Activated CD4-positive, CD25-positive, alpha-beta regulatory T cell treated with anti-CD3 and anti-CD28 coated beads, Interleukin-2, amount 50 U/mL, for 24 hours (primary cell): ENCODE results near the gene DPPA3.
A peak's percentile ranks its signal among the peaks of the same experiment; 100 is the strongest.
"Not testable (repeated sequence)": the region's sequence is repeated elsewhere in the genome, so short reads cannot be mapped to it uniquely, and the experiment has no call there.

Source experiments
- ATAC-seq, 2 donors: fragments of 150-1000 bp; cut with Tn5 transposase; one replicate each; pipeline ENCODE4 v1.10.0; 2021; ENCODE audit warnings: mild to moderate bottlenecking in 1 of 2, moderate library complexity in 1 of 2

DPPA3 gene

GRCh38 chr12:7711133-7711532 is at the start of gene DPPA3:
TSS of gene DPPA3 (plus strand) at chr12:7711433. CDS start at chr12:7711571, 138 bp downstream.
- no peak for ATAC-seq

DNA sequence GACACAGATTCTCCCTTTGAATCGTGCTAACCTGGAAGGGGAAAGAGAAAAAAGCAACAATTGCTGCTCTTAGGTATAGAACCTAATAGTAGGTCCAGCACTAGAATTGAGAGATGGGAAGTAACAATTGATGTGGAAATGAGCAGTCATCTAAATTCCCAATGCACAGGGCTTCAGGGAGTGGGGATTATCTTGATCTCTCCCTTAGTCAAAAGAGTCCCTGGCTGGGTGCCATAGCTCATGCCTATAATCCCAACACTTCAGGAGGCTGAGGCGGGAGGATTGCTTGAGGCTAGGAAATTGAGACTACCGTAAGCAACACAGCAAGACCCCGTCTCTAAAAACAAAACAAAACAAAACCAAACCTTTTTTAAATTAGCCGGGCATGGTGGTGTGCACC is 49.5 kb upstream of the DPPA3 start:
- ATAC-seq, result no peak

DNA sequence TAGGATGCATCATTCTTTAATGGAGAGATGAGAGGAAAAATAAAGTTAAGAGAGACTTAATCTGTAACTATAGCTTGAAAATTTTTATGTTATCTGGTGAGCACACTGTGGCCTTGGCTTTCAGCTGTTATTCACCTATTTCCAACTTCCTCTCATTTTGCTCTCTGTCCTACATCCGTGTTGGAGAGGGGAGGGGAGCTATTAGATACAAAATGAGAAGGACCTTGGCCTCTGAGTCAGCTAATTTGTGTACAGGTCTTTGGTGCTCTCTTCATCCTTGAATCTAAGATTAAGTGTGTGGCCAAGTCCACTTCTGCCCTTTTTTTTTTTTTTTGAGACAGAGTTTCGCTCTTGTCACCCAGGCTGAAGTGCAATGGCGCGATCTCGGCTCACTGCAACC is 44.6 kb upstream of the DPPA3 start:
- no peak for ATAC-seq

DNA sequence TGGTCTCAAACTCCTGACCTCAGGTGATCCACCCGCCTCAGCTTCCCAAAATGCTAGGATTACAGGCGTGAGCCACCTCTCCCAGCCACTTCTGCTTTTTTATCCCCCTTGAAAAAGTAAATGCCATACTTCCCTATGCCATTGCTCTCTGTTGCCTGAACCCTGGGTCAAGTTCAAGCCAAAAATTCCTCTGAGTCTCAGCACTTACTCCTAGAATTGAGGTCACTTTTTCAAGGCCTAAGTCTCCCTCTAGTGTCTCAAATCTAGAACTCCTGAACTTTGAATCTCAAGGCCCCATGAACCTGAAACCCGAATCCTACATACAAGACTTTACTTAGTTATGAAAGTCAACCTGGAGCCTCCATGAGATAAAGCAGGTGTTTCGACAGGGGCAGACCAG is 44.1 kb upstream of the DPPA3 start:
- ATAC-seq, result no peak

DNA sequence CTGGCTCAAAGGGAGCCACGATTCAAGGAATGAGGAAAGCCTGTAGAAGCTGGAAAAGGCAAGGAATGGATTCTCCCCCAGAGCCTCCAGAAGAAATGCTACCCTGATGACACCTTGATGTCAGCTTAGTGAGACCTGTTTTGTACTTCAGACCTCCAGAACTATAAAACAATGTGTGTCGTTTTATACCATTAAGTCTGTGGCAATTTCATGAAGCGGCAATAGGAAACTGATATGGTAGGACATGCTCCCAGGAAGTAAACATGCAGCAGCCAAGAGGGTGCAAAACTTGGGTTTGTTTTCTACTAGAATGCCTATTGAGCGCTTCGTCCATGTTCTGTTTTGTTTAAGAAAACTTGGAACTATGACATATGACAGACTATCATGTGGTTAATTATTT is 43.1 kb upstream of the DPPA3 start:
- no peak for ATAC-seq

DNA sequence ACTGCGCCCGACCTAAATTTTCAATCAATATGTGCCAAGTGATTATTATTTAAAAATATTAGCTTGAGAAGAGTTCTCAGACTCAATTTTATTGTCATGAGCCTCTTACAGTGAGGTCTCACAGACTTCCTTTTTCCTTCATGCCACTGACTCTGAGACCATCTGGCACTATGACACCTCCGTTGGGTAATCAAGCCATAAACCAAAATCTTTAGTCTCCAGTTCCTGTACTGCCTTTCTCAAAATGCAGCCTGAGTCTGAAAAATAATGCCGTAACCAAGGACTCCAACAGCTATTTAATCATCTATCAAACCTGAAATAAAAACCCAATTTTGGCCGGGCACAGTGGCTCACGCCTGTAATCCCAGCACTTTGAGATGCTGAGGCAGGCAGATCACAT is 35.8 kb upstream of the DPPA3 start:
- ATAC-seq, result not testable (repeated sequence)

DNA sequence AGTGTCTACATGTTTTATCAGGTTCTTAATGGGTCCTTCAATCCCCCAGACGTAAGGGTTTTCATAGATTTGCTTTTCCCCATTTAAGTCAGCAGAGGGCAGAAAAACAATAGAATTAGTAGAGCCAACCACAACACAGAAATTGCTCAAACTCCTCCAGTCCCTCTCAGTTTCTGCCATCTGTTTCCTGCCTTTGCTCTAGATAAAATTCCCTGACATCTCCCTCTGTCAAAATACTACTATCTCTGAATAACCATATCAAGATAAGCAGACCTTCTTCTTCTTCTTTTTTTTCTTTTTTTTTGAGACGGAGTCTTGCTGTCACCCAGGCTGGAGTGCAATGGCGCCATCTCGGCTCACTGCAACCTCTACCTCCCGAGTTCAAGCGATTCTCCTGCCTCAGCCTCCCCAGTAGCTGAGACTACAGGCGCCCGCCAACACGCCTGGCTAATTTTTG is 33.8 kb upstream of the DPPA3 start:
- ATAC-seq, result peak in 1 of 2 donors; percentile 41

DNA sequence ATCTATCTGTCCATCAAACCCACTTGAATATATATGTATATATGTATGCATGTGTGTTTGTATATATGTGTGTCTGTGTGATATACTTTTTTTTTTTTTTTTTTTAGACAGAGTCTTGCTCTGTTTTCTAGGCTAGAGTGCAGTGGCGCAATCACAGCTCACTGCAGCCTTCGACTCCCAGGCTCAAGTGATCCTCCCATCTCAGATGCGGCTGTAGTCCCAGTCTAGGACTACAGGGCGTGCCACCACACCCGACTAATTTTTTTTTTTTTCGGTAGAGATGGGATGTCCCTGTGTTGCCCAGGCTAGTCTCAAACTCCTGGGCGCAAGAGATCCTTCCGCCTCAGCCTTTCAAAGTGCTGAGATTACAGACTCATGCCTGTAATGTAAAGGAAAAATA is 32.5 kb upstream of the DPPA3 start:
- ATAC-seq, result no peak

- ATAC-seq, result no peak
Measured at GRCh38 chr12:7679251-7680045, 31.8 kb upstream of the DPPA3 start.

DNA sequence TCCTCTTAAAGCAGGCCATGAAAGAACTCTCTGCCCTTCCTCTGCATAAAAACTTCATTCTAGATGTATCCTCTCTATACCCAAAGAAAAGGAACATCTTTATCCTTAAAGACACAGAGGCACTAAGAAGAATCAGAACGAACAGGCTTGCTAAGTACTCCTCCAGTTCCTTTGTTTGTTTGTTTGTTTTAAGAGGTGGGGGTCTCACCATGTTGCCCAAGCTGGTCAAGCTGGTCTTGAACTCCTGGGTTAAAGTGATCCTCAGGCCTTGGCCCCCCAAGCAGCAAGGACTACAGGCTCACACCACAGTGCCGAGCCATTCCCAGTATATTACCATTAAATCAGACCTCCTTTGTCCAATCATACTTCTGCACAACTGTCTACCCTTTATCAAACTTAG is 29.7 kb upstream of the DPPA3 start:
- no peak for ATAC-seq

- ATAC-seq, result no peak
Measured at GRCh38 chr12:7693793-7694192, 17.4 kb upstream of the DPPA3 start.

GRCh38 chr12:7694556-7695236 is 16.5 kb upstream of the DPPA3 start:
- no peak for ATAC-seq

DNA sequence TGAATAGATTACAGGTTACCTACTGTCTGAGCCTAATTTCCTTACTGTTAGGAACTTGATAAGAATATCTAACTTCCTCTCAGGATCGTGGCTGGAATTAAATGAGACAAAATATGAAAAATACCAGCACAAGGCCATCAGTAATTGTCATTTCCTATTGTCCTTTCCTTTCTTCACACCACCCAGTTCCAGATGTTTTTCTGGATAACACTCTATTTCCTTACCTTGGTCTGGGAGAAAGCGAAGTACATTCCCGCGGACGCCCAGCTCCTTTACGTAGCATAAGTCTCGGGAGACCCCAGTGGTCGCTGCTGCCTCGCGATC is 16.0 kb upstream of the DPPA3 start:
- no peak for ATAC-seq

GRCh38 chr12:7695566-7696197 is 15.6 kb upstream of the DPPA3 start, which contains the start of gene GDF3:
TSS of gene GDF3 (minus strand) at chr12:7695775. CDS start at chr12:7695728, 47 bp downstream.
- no peak for ATAC-seq

DNA sequence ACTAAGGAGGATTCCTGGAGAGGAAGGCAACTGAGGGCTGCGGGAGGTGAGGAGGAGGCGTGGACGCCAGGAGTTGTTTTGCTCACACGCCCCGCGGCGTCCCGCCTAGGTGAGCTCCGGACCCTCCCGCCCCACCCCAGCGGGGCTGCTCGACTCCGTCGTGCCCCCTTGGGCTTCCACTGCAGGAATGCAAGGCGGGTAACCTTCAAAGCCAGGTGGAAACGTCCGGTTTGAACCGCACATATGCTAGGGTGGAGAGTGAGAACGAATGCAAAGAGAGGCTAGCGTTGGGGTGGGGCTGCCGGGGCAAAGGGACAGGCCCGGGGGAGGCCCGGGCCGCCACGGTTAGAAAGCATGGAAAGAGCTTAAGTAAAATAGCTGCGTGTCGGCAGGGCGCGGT is 5.4 kb upstream of the DPPA3 start:
- no peak for ATAC-seq

DNA sequence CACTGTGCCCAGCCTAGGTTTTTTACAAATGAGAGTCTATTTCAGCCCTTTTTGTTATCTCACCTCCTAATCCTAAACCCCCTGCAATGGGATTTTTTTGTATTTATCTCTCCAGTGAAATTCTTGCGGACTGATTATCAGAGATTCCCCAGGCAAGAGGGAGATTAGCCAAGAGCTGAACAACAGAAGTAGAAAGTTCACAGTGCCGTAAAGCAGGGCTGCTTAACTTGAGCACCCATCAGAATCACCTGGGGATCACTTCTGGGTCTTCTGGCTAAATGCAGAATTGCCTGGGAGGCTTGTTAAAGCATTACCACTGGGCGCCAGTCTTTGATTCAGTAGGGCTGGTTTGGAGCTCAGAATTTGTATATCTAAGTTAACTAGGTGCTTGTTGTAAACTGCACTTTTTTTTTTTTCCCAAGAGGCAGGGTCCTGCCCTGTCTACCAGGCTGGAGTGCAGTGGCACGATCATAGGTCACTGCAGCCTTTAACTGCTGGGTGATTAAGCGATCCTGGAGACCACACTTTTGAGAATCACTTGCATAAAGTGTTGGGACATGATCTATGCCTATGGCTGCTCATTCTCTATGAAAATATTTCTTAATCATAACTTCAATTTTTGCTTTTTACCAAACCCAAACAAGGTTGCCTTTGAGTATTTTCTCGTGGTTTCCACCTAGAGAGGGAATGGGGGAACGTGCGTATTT is 1.1 kb upstream of the DPPA3 start:
- ATAC-seq, result no peak

- no peak for ATAC-seq
Measured at GRCh38 chr12:7712841-7713442, 1.7 kb downstream of the DPPA3 start.

- ATAC-seq, result no peak
Measured at GRCh38 chr12:7716381-7716780, 5.1 kb downstream of the DPPA3 start.

DNA sequence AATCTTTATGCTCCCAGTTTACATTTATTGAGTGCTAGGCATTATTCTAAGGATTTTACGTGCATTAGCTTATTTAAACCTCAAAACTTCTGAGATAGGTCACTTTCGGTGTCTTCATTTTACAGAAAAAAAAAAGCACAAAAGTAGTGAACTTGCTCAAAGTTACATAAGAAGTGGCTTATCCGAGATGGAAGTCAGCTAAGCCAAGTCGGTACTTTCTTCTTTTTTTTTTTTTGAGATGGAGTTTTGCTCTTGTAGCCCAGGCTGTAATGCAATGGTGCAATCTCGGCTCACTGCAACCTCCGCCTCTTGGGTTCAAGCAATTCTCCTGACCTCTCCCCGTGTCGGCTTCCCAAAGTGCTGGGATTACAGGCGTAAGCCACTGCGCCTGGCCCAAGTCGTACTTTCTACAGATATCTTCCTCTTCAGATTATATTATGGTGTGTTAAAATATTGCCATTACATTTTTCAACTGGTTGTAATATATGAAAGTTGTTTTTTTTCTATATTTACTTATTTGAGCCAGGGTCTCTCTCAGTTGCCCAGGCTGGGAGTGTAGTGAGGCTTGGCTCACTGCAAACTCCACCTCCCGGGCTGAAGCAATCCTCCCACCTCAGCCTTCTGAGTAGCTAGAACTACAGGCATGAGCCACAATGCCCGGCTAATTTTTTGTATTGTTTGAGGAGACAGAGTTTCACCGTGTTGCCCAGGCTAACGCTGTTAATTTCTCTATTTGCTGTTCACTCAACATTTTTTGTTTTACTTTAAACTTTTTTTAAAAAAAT is 8.9 kb downstream of the DPPA3 start:
- no peak for ATAC-seq

DNA sequence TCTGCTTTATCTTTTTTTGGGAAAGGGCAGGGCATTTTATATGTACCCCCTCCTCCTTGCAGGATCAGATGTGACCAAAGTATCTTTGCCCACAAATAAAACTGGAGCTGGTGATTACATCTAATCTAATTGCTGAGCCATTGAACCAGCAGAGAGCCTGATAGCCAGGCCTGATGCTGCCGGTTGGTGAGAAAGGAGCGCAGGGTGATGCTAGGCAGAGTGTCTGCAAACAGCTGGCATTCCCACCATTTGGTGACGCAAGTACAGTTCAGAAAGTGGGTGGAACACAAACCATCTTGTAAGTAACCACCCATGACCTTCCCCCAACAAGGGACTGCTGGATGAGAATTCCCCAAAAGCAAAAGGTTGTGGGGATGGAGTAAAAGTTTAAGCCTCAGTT is 12.7 kb downstream of the DPPA3 start:
- ATAC-seq, result no peak

GRCh38 chr12:7729746-7730145 is 18.5 kb downstream of the DPPA3 start:
- ATAC-seq, result no peak

- ATAC-seq, result not testable (repeated sequence)
Measured at GRCh38 chr12:7730984-7731383, 19.8 kb downstream of the DPPA3 start.
